Astrocyte of the hippocampus (primary cell): ENCODE measurements around the gene HS6ST2.
"Not testable (repeated sequence)": the region's sequence is repeated elsewhere in the genome, so short reads cannot be mapped to it uniquely, and the experiment has no call there.

Source experiments
- DNase-seq: peaks from one replicate; pipeline ENCODE4 v3.0.0; 2011; ENCODE audit warnings: low read depth, low spot score

Gene HS6ST2

DNA sequence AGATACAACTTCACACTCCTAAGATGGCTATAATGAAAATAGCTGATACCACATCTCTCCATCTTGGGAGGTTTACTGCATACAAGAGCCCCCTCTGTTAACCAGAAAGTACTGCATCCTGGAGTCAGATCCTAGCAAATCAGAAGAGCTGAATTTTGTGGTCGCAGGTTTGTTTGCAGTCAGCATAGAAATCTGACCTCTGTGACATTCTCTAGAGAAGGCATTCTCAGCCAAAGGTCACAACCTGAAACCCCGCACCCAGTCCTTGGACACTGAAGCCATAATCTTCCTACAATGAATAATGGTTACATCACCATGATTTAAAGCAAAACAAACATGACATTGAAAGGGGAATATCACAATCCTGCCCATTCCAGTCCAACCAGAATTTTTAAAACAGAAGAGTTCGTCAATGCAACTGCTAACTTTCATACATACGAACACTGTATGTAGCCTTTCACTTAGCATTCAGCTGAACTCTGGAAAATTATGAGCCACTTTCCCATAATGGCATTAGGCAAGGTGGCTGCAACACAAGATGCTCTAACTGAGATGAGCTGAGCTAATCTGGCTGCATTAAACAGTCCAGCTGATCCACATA is 17.6 kb downstream of the HS6ST2 start:
- no peak for DNase-seq

DNA sequence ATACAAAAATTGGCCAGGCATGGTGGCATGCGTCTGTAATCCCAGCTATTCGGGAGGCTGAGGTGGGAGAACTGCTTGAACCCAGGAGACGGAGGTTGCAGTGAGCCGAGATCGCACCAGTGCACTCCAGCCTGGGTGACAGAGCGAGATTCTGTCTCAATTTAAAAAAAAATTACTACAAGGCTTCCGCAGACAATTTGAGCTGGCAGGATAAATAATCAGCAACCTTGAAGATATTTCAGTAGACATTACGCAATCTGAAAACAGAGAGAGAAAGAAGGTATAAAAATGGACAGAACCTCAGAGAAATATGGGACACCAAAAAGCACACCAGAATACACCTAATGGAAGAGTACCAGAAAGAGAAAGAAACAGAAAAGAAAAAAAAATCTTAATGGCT is 25.3 kb downstream of the HS6ST2 start:
- no peak for DNase-seq

DNA sequence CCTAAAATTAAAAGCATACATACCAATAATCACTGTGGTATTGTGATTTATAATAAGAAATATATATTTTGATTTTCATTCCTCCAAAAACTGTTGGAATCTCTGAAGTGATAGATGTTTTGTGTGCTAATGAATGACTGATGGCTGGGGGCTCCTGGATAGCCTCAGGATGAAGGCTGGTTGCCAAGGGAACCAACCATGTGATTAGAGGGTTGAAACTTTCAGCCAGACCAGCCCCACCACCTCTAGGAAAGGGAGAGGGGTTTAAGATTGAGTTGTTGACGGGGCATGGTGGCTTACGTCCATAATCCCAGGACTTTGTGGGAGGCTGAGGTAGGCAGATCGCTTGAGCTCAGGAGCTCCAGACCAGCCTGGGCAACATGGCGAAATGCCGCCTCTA is 34.0 kb downstream of the HS6ST2 start:
- no peak for DNase-seq

DNA sequence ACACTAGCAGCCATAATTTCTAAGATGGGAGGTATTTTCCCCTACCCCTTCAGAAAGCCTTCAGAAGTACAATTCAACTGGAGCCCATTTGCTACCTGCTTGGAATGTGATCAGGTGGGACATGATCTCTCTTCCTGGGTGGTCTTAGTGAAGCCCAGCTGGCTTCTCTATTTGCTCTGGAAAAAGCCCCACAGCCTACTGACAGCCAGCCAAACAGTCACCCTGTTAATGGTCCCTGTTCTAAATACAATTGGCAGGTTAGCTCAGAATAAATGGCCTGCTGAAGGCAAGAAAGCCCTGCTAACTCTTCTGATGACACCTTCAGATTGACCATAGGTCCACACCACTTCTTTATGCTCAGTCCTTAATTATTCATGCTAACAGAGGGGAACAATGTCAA is 39.9 kb downstream of the HS6ST2 start:
- no peak for DNase-seq

DNA sequence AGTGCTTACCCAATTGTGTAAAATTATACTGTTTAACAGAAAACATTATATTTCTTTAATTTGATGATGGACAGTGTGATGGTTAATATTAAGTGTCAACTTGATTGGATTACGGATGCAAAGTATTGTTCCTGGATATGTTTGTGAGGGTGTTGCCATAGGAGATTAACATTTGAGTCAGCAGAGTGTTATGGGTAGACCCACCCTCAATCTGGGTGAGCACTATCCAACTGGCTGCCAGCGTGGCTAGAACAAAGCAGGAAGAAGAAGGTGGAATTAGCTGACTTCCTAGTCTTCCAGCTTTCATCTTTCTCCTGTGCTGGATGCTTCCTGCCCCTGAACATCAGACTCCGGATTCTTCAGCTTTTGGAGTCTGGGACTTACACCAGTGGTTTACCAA is 42.1 kb downstream of the HS6ST2 start:
- DNase-seq: no peak

DNA sequence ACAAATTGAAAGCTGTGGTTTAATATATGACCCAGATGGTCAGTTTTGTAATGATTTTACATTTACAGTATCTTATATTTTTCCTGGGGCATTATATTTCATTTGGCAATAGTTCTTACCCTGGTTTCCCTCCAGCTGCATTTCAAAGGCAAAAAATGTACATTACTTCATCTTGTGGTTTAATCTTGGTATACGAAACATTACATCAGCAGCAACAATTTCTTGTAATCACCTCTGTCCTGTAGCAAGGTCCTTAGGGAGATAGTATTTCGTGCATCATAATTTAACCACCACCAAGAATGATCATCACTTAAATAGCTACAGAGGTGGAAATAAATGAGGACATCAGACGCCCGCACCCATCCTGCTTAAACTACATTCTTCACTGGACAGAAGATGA is 48.8 kb downstream of the HS6ST2 start:
- peak; percentile 37 for DNase-seq

DNA sequence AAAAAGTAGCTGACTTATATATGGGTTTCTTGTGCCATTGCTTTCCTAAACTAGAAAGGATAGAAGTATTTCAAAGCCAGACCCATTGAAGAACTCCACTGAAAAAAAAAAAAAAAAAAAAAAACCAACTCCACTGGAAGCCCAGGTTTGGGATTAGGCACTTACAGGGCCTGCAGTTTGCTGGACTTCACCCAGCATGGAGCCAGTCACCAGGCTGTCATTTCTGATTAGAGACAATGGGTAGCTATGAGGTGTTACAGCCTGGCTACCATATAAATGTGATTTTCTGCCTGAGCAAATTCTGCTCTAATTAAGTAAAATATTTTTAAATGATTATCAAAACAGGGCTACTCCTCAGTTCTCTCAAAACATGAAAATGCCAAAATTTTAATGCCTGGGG is 49.5 kb downstream of the HS6ST2 start:
- peak; percentile 21 for DNase-seq

DNA sequence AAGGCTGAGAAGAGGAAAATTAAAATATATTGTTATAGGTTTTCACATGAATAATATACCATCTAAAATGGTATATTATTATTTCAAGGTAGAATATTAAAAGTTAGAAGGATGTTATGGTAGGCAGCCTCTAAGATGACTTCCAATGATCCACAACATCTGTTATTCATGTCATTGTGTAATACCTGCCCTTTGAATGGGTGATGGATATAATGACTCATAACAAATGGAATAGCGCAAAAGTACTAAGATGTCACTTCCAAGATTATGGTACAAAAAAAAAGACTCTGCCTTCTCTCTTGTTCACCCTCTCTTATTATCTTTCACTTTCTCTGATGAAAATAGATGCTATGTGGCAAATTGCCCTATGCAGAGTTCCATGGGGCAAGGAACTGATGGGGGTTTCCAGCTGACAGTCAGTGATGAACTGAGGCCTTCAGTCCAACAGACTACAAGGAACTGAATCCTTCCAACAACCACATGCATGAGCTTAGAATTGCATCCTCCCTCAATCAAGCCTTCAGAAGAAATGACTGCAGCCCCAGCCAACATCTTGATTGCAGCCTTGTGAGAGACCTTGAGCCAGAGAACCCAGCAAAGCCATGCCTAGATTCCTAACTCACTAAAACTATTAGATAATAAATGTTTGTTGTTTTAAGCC is 57.7 kb downstream of the HS6ST2 start:
- no peak for DNase-seq

DNA sequence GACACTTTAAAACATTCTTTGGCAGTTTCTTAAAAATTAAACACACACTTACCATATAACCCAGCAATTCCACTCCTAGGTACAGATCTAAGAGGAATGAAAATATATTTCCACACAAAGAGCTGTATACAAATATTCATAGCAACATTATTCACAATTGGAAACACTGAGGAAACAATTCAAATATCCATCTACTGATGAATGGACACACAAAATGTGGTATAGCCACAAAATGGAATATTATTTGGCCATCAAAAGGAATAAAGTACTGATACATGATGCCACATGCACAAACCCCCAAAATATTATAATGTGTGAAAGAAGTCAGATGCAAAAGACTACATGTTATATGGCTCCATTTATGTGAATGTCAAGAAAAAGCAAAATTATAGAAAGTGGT is 70.9 kb downstream of the HS6ST2 start:
- DNase-seq: no peak

DNA sequence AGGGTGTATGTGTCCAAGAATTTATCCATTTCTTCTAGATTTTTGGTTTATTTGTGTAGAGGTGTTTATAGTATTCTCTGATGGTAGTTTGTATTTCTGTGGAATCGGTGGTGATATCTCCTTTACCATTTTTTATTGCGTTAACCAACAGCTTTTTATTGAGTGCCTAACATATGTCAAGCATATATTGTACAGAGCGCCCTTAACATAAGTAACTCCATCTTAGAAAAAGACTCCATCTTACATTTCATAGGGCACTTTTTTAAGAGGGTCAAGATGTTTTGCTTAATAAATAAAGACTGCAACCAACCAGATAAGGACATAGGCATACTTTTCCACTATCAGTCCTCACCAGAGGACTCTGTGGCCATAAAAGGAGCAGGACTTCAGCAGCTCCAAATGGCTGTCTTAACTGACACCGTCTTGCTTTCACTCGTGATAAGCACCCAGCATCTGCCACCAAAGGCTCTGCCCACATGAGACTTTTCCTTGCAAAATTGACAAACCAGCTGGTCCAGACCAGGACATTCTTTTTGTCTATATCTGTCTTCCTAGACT is 75.0 kb downstream of the HS6ST2 start:
- DNase-seq: no peak

DNA sequence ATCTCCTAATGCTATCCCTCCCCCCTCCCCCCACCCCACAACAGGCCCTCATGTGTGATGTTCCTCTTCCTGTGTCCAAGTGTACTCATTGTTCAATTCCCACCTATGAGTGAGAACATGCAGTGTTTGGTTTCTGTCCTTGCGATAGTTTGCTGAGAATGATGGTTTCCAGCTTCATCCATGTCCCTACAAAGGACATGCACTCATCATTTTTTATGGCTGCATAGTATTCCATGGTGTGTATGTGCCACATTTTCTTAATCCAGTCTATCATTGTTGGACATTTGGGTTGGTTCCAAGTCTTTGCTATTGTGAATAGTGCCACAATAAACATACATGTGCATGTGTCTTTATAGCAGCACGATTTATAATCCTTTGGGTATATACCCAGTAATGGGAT is 77.7 kb downstream of the HS6ST2 start:
- not testable (repeated sequence) for DNase-seq

DNA sequence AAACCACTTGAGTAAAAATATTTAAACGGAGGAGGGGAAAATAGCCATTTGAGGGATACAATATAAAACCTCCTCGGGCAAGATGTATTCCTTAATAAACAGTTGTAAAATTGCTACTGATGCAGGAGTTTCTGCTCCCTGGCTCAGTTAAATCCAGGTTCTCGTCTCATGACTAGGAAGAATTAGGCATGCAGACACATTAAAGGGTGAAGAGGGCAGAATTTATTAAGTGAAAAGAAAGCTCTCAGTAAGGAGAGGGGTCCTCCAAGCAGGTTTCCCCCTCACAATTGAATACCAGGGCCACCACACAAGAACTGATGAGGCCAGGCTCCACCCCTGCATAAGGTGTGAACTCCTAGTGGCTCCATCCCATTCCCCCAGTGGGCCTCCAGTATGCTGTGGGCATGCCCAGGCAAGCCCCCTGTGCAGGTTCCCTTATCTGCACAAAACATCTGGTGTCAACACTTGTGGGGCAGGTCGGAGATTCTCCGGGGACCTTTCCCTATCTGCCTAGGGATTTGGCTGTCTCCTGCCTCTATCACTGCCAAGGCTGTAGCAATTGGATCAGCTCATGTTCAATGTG is 80.4 kb downstream of the HS6ST2 start:
- no peak for DNase-seq

DNA sequence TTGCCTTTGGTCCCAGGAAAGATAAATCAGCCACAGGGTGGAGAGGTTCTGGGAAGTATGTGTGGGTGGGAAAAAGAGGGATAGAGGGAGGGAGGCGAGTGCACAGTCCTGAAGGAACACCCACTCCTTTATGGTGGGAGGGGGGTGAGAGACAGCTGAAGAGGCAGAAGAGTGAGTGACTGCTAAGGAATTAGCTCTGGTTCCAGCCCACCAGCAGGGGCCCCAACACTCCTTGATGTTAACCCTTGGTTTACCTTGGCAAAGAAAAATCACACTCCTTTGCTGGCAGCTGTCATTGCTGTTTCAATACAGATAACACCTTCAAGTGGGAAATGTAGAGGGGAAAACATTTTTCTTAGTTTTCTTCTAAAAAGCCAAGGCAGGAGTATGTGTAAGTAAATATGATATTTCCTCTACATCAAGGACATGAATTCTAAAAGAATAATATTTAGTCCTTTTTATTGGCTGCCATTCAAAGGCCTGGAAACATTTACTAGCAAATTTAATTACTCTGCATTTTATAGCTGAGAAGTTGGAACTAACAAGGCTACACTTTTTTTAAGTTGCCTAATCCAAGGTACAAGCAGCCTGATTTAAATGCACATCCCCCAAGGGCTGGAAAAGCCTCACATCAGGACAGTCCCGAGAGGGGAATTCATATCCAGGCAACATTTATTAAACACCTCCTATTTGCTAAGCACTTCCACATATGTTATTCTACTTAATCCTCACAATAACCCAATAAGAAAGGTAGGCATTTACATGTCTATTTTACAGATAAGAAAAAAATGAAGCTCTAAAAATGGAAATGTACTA is 81.7 kb downstream of the HS6ST2 start:
- peak; percentile 34 for DNase-seq

DNA sequence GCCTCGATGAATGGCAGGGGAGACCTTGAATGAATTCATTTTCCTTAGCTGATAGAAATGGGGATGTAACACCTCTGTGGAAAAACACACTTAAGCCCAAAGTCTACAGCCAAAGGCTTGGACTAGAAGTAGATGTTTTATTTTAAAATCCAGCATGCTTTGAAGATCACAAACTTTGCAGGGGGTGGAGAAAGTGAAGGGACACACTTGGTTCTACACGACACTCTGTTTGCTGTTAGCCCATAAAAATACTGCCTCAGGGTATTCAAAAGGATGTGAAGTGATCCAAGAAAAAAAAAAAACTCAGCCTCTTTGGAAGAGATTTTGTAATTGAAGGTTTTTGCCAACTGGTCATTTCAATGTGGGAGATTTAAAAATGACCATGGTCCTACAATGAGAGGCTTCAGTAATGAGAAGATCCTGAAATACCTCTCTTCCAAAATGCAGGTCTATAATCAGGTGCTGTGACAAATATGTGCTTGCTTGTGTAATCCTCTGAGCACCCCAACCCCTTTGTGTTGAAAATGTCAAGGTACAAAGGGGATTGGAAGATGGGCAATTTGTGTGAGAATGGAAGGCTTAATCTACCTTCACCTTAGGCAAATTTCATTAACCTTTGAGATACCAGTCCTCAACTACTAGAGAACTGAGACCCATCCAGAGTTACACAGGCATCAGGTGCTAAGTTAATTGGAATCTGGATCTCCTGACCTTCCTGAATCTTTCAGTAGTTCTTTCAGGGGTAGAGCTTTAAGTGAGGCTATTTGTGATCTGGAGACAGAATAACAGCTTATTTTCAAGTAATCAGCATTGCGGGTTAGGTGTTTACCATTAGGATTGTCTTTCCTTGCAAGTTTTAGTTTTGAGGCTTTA is 82.5 kb downstream of the HS6ST2 start:
- no peak for DNase-seq

DNA sequence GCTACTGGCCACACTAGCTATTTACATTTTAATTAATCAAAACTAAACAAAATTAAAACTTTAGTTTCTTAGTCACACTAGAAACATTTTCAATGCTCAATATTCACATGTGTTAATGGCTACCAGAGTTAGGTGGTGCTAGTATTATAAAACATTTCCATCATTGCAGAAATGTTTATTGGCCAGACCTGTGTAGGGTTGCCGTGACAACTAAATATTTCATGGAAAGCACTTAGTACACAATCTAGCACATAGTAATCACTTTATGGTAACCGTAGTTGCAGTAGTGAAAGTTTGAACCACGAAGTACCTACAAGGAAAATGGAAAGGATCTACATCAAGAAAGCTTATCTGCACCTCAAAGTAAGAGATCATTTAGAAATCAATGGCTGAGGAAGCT is 95.9 kb downstream of the HS6ST2 start:
- no peak for DNase-seq

DNA sequence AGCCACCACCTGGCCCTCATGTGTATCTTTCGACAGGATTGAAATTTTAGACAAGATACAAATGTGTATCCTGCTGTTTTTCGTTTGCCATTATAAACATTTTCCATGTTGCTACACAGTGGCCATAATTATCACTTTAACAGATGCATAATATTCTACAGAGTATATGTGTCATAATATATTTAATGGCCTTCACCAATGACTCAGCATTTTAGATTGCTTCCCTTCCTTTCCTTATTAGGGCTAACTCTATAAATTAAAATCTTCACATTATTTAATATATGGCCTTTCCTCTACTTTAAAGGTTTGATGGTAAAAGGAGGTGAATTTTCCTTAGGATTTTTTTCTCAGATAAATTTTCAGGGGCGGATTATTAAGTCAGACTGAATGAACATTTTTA is 97.4 kb downstream of the HS6ST2 start:
- no peak for DNase-seq

DNA sequence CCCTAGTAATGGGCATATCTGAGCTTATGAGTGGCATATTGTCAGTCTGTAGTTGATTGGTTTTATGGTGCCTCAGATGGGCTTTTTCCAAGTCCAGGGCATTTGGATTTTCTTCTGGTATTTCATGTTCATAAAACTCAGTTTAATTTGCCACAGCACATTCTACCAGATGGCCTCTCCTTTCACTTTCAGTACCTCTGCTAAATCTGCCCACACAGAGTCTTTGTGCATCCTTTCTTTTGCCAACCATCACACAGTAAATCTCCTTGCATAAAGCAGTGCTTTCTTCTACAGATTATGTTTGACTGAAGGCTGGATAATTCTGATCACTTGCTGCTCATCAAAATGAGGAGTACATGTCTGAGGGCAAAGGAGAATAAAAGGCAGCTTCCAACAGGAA is 98.2 kb downstream of the HS6ST2 start:
- DNase-seq: no peak

DNA sequence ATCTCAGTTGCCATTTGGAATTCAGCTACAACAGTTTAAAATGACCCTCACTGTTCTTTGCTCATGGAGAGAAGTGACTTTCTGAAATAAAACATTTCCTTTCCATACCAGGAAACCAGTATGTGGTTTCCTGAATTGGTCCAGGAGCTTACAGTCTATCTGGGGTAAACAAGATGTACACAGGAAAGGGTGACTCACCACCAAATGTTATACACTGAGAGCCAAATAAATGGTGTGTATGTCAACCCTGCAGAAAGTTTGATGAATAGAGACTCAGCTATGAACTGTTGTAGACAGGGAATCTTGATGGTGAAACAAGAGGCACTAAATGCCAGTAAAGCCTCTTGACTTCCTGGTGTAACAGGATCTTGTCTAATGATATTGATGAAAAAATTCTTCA is 100.4 kb downstream of the HS6ST2 start:
- no peak for DNase-seq

DNA sequence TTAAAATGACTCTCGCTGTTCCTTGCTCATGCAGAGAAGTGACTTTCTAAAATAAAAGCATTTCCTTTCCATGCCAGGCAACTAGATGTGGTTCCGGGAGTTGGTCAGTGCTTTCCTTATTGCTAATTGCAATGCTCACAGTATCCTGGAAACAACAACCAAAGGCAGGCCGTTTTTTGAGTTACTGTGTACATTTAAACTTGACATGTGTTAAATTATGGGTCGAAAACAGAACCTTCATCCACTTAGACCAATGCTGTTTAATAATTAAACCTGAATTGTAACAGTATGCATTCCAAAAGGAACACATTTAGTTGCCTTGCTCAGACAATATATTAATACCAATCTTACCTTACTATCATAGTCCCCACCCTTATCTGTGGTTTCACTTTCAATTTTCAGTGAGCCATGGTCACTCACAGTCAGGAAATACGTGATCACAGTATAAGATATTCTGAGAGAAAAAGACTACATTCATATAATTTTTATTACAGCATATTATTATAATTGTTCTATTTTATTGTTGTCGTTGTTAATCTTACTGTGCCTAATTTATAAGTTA is 102.6 kb downstream of the HS6ST2 start:
- DNase-seq: no peak

DNA sequence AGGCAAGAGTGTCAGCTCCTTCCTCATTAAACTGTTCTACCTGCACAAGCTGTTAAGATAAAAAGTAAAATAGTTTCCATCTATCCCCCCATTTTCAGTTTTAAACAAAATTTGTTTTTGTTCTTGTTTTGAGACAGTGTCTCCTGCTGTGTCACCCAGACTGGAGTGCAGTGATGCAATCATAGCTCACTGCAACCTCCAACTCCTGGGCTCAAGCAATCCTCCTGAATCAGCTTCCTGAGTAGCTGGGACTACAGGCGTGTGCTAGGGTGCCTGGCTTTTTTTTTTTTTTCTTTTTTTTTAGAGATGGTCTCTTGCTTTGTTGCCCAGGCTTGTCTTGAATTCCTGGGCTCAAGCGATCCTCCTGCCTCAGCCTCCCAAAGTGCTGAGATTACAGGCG is 105.4 kb downstream of the HS6ST2 start:
- no peak for DNase-seq
